Duodenal mucosa (tissue), 2 donors: ENCODE data around the gene LRIG3.

Experiments
- H3K27ac ChIP-seq: one replicate; pipeline ENCODE4 v1.7.0; 2013; ENCODE audit warnings: low read depth, low read length
- H3K27me3 ChIP-seq, 2 donors: one replicate each; pipeline ENCODE4 v1.7.0; 2013; ENCODE audit warnings: low read length in 2 of 2, control low read depth in 1 of 2; ENCODE audit not compliant: insufficient read depth in 2 of 2, control insufficient read depth in 1 of 2
- H3K36me3 ChIP-seq, 2 donors: one replicate each; pipeline ENCODE4 v1.7.0; 2013; ENCODE audit warnings: low read length in 2 of 2, control low read depth in 1 of 2; ENCODE audit not compliant: insufficient read depth in 2 of 2, control insufficient read depth in 1 of 2
- H3K4me1 ChIP-seq, 2 donors: one replicate each; pipeline ENCODE4 v1.7.0; 2013; ENCODE audit warnings: low read length in 2 of 2, control low read depth in 1 of 2; ENCODE audit not compliant: insufficient read depth in 2 of 2, control insufficient read depth in 1 of 2
- H3K4me3 ChIP-seq, 2 donors: one replicate each; pipeline ENCODE4 v1.7.0; 2013; ENCODE audit warnings: low read length in 2 of 2, low read depth in 1 of 2
- H3K9ac ChIP-seq, 2 donors: one replicate each; pipeline ENCODE4 v1.7.0; 2013; ENCODE audit warnings: low read length in 2 of 2, low read depth in 1 of 2
- H3K9me3 ChIP-seq, 2 donors: one replicate each; pipeline ENCODE4 v1.7.0; 2013; ENCODE audit warnings: low read length in 2 of 2, control low read depth in 1 of 2; ENCODE audit not compliant: control insufficient read depth in 1 of 2

The LRIG3 gene

GRCh38 chr12:58920102-58920960, at the start of gene LRIG3:
Gene LRIG3, minus strand, starts transcription at chr12:58920504. Its CDS starts 269 bp downstream, at chr12:58920235.
- Histone ChIP-seq H3K4me3 (peak within 1 kb of the TSS; percentile 81 to 92), H3K9me3 (no peaks in the 10 kb centered on the region), H3K27ac (peak within 1 kb of the TSS; percentile 84), H3K27me3 (no peaks in the 10 kb centered on the region), H3K9ac (peak within 1 kb of the TSS; percentile 70 to 84), H3K36me3 (no peaks in the 10 kb centered on the region), H3K4me1 (peaks cover 13 to 32% of the 10 kb centered on the region in 2 donors)

GRCh38 chr12:58969237-58969636, 48.9 kb upstream of the LRIG3 start:
- H3K36me3 ChIP-seq, result no peaks in the 10 kb centered on the region
- no peaks in the 10 kb centered on the region for H3K27me3 ChIP-seq
- H3K27ac ChIP-seq, result no peak overlapping the region
- no peak overlapping the region for H3K4me3 ChIP-seq
- H3K9ac ChIP-seq, result no peak overlapping the region
- H3K4me1 ChIP-seq, result no peaks in the 10 kb centered on the region
- no peaks in the 10 kb centered on the region for H3K9me3 ChIP-seq

GRCh38 chr12:58967561-58967960, 47.3 kb upstream of the LRIG3 start:
- Histone ChIP-seq H3K36me3 (no peaks in the 10 kb centered on the region), H3K4me3 (no peak overlapping the region), H3K9me3 (no peaks in the 10 kb centered on the region), H3K9ac (no peak overlapping the region), H3K4me1 (no peaks in the 10 kb centered on the region), H3K27ac (no peak overlapping the region), H3K27me3 (no peaks in the 10 kb centered on the region)

GRCh38 chr12:58966939-58967338, 46.6 kb upstream of the LRIG3 start:
- Histone ChIP-seq H3K9me3 (no peaks in the 10 kb centered on the region), H3K36me3 (no peaks in the 10 kb centered on the region), H3K27me3 (no peaks in the 10 kb centered on the region), H3K9ac (no peak overlapping the region), H3K27ac (no peak overlapping the region), H3K4me3 (no peak overlapping the region), H3K4me1 (no peaks in the 10 kb centered on the region)

GRCh38 chr12:58965568-58965967, 45.3 kb upstream of the LRIG3 start:
- no peaks in the 10 kb centered on the region for H3K36me3 ChIP-seq
- no peak overlapping the region for H3K4me3 ChIP-seq
- H3K27me3 ChIP-seq, result no peaks in the 10 kb centered on the region
- H3K27ac ChIP-seq, result no peak overlapping the region
- H3K9ac ChIP-seq, result no peak overlapping the region
- H3K9me3 ChIP-seq, result no peaks in the 10 kb centered on the region
- no peaks in the 10 kb centered on the region for H3K4me1 ChIP-seq

GRCh38 chr12:58963844-58964243, 43.5 kb upstream of the LRIG3 start:
- H3K4me3 ChIP-seq, result no peak overlapping the region
- H3K4me1 ChIP-seq, result peaks cover 0 to 5% of the 10 kb centered on the region in 2 donors
- H3K9me3 ChIP-seq, result no peaks in the 10 kb centered on the region
- H3K36me3 ChIP-seq, result no peaks in the 10 kb centered on the region
- H3K27me3 ChIP-seq, result no peaks in the 10 kb centered on the region
- no peak overlapping the region for H3K27ac ChIP-seq
- no peak overlapping the region for H3K9ac ChIP-seq

GRCh38 chr12:58961906-58962305, 41.6 kb upstream of the LRIG3 start:
- H3K36me3 ChIP-seq, result no peaks in the 10 kb centered on the region
- no peaks in the 10 kb centered on the region for H3K27me3 ChIP-seq
- H3K9me3 ChIP-seq, result no peaks in the 10 kb centered on the region
- no peak overlapping the region for H3K27ac ChIP-seq
- H3K4me3 ChIP-seq, result no peak overlapping the region
- H3K9ac ChIP-seq, result no peak overlapping the region
- H3K4me1 ChIP-seq, result peaks cover 0 to 5% of the 10 kb centered on the region in 2 donors

GRCh38 chr12:58961166-58961565, 40.9 kb upstream of the LRIG3 start:
- no peak overlapping the region for H3K9ac ChIP-seq
- H3K4me1 ChIP-seq, result peaks cover 0 to 6% of the 10 kb centered on the region in 2 donors
- H3K4me3 ChIP-seq, result no peak overlapping the region
- no peaks in the 10 kb centered on the region for H3K9me3 ChIP-seq
- H3K27ac ChIP-seq, result no peak overlapping the region
- H3K36me3 ChIP-seq, result no peaks in the 10 kb centered on the region
- H3K27me3 ChIP-seq, result no peaks in the 10 kb centered on the region

- Histone ChIP-seq H3K36me3 (no peaks in the 10 kb centered on the region), H3K27me3 (no peaks in the 10 kb centered on the region), H3K27ac (no peak overlapping the region), H3K4me1 (peaks cover 0 to 11% of the 10 kb centered on the region in 2 donors), H3K9me3 (no peaks in the 10 kb centered on the region), H3K9ac (no peak overlapping the region), H3K4me3 (no peak overlapping the region)
Measured at GRCh38 chr12:58959639-58960300, 39.5 kb upstream of the LRIG3 start.

GRCh38 chr12:58957298-58957697, 37.0 kb upstream of the LRIG3 start:
- H3K4me3 ChIP-seq, result no peak overlapping the region
- no peaks in the 10 kb centered on the region for H3K36me3 ChIP-seq
- no peaks in the 10 kb centered on the region for H3K9me3 ChIP-seq
- no peaks in the 10 kb centered on the region for H3K27me3 ChIP-seq
- H3K27ac ChIP-seq, result no peak overlapping the region
- no peak overlapping the region for H3K9ac ChIP-seq
- H3K4me1 ChIP-seq, result peaks cover 0 to 11% of the 10 kb centered on the region in 2 donors
